ENCODE measurements around the gene ZNF124.

DNA sequence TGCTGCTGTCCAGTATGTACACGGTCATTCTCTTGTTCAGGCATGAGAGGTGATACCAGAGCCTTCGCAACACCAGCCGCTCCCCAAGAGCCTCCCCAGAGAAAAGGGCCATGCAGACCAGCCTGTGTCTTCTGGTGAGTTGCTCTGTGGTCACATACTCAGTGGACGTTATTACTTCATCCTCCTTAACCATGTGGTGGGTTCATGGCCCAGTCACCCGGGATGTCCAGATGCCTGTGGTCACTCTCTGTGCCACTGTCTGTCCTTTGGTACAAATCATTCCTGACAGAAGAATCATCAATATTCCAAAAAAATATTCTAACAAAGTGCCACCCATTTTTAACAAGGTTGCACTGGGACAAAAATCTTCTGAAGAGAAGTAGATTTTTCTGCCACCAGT, 8.8 kb upstream of the ZNF124 start:
- TF ChIP-seq, protein P1, sequence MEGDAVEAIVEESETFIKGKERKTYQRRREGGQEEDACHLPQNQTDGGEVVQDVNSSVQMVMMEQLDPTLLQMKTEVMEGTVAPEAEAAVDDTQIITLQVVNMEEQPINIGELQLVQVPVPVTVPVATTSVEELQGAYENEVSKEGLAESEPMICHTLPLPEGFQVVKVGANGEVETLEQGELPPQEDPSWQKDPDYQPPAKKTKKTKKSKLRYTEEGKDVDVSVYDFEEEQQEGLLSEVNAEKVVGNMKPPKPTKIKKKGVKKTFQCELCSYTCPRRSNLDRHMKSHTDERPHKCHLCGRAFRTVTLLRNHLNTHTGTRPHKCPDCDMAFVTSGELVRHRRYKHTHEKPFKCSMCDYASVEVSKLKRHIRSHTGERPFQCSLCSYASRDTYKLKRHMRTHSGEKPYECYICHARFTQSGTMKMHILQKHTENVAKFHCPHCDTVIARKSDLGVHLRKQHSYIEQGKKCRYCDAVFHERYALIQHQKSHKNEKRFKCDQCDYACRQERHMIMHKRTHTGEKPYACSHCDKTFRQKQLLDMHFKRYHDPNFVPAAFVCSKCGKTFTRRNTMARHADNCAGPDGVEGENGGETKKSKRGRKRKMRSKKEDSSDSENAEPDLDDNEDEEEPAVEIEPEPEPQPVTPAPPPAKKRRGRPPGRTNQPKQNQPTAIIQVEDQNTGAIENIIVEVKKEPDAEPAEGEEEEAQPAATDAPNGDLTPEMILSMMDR (IDR thresholded peaks at IDR 0.05) = no peak
- no peak for TF ChIP-seq POLR2A (IDR thresholded peaks at IDR 0.05)
